Neuronal stem cell (in vitro differentiated cells): Measurements from ENCODE around the gene TLR1. TPM values are rescaled to one million over a fixed set of nuclear protein-coding genes. Genes with fewer than 3 reads are reported as not detected.
A peak's percentile ranks its signal among the peaks of the same experiment; 100 is the strongest.

Experiments
- DNase-seq: peaks from one replicate; pipeline ENCODE4 v3.0.0-alpha.2; 2013; ENCODE audit warnings: low spot score
- H2AFZ ChIP-seq: one replicate; pipeline ENCODE4 v1.6.1; 2013; ENCODE audit warnings: mild to moderate bottlenecking, low read length, inconsistent platforms
- H2AK5ac ChIP-seq: 2 replicates; pipeline ENCODE4 v1.6.1; 2013; ENCODE audit warnings: low read depth, mild to moderate bottlenecking, inconsistent platforms, low read length, moderate library complexity, mixed read lengths
- H2BK120ac ChIP-seq: 2 replicates; pipeline ENCODE4 v1.6.1; 2013; ENCODE audit warnings: low read depth, mild to moderate bottlenecking, inconsistent platforms, low read length, moderate library complexity, mixed read lengths
- H2BK12ac ChIP-seq: one replicate; pipeline ENCODE4 v1.6.1; 2013; ENCODE audit warnings: low read length, inconsistent platforms
- H2BK15ac ChIP-seq: 2 replicates; pipeline ENCODE4 v1.6.1; 2013; ENCODE audit warnings: mild to moderate bottlenecking, low read length, inconsistent platforms, mixed read lengths
- H2BK5ac ChIP-seq: one replicate; pipeline ENCODE4 v1.6.1; 2013; ENCODE audit warnings: inconsistent platforms, mild to moderate bottlenecking, low read length, moderate library complexity
- H3K14ac ChIP-seq: one replicate; pipeline ENCODE4 v1.6.1; 2013; ENCODE audit warnings: low read length, inconsistent platforms
- H3K18ac ChIP-seq: 2 replicates; pipeline ENCODE4 v1.6.1; 2013; ENCODE audit warnings: low read length, inconsistent platforms
- H3K23ac ChIP-seq: 2 replicates; pipeline ENCODE4 v1.6.1; 2013; ENCODE audit warnings: low read depth, mild to moderate bottlenecking, mixed read lengths, low read length, inconsistent platforms; ENCODE audit not compliant: poor library complexity
- H3K27ac ChIP-seq: replicated peaks from 3 replicates; pipeline ENCODE4 v1.5.1; 2013; ENCODE audit warnings: low read length, inconsistent platforms
- H3K27me3 ChIP-seq, 3 experiments: 2 replicates each; pipeline ENCODE4 v1.6.1; 2013; ENCODE audit warnings: low read length in 3 of 3, mild to moderate bottlenecking in 2 of 3, inconsistent platforms in 1 of 3, low read depth in 1 of 3, mixed read lengths in 1 of 3, moderate library complexity in 1 of 3; ENCODE audit not compliant: control insufficient read depth in 3 of 3, insufficient read depth in 3 of 3
- H3K36me3 ChIP-seq, 2 donors: replicated peaks in 1 of 2; 2 replicates each; pipeline ENCODE4 v1.6.1; 2013; ENCODE audit warnings: low read length in 2 of 2; ENCODE audit not compliant: control insufficient read depth in 2 of 2, insufficient read depth in 2 of 2
- H3K4ac ChIP-seq: 2 replicates; pipeline ENCODE4 v1.6.1; 2013; ENCODE audit warnings: inconsistent platforms, mild to moderate bottlenecking, low read length, moderate library complexity
- H3K4me1 ChIP-seq, 2 donors: 1 replicate in 1 of 2; 2 replicates in 1 of 2; pipeline ENCODE4 v1.6.1; 2013; ENCODE audit warnings: low read length in 2 of 2, low read depth in 1 of 2; ENCODE audit not compliant: control insufficient read depth in 2 of 2, insufficient read depth in 1 of 2
- H3K4me2 ChIP-seq: one replicate; pipeline ENCODE4 v1.6.1; 2013; ENCODE audit warnings: mild to moderate bottlenecking, low read length, inconsistent platforms; ENCODE audit not compliant: insufficient read depth, poor library complexity, severe bottlenecking
- H3K4me3 ChIP-seq, 2 donors: 2 replicates each; pipeline ENCODE4 v1.5.1; 2013; ENCODE audit warnings: low read length in 2 of 2, mild to moderate bottlenecking in 2 of 2, inconsistent platforms in 1 of 2, moderate library complexity in 1 of 2
- H3K79me1 ChIP-seq: one replicate; pipeline ENCODE4 v1.6.1; 2013; ENCODE audit warnings: low read depth, mild to moderate bottlenecking, inconsistent platforms, low read length, moderate library complexity
- H3K9ac ChIP-seq: one replicate; pipeline ENCODE4 v1.6.1; 2013; ENCODE audit warnings: mild to moderate bottlenecking, low read depth, low read length, inconsistent platforms; ENCODE audit not compliant: poor library complexity
- H3K9me3 ChIP-seq, 2 donors: replicated peaks in 1 of 2; 2 replicates each; pipeline versions ENCODE3 to v1.6.1; 2013; ENCODE audit warnings: low read length in 2 of 2, mild to moderate bottlenecking in 2 of 2, inconsistent platforms in 1 of 2, low read depth in 1 of 2, mixed read lengths in 1 of 2, moderate library complexity in 1 of 2; ENCODE audit not compliant: control insufficient read depth in 2 of 2, insufficient read depth in 1 of 2
- H4K8ac ChIP-seq: one replicate; pipeline ENCODE4 v1.6.1; 2013; ENCODE audit warnings: low read depth, mild to moderate bottlenecking, inconsistent platforms, low read length, moderate library complexity
- H4K91ac ChIP-seq: one replicate; pipeline ENCODE4 v1.6.1; 2013; ENCODE audit warnings: low read length, low read depth, mild to moderate bottlenecking, inconsistent platforms; ENCODE audit not compliant: poor library complexity
- WGBS, 2 donors: extraction: QIAGEN DNeasy Blood & Tissue Kit; methylation state at CpG; one replicate each; pipeline ENCODE4 v1.1.7; 2013; ENCODE audit warnings: missing lambda C conversion rate in 2 of 2, mixed read lengths in 1 of 2; ENCODE audit not compliant: insufficient read length in 2 of 2, insufficient replicate concordance in 1 of 2; ENCODE audit errors: extremely low coverage in 2 of 2; 5-methylcytosine and 5-hydroxymethylcytosine counted together
- polyA plus RNA-seq, 2 experiments: library from polyadenylated mRNA; stranded (reverse); fragments of 200-250 nt; gene quantifications; one replicate each; pipeline ENCODE4 v1.2.3, GENCODE V29; 2013

TLR1 gene
- not detected for polyA plus RNA-seq (2013, experiment 1 of 2)
- 0.04 TPM for polyA plus RNA-seq (2013, experiment 2 of 2)

DNA sequence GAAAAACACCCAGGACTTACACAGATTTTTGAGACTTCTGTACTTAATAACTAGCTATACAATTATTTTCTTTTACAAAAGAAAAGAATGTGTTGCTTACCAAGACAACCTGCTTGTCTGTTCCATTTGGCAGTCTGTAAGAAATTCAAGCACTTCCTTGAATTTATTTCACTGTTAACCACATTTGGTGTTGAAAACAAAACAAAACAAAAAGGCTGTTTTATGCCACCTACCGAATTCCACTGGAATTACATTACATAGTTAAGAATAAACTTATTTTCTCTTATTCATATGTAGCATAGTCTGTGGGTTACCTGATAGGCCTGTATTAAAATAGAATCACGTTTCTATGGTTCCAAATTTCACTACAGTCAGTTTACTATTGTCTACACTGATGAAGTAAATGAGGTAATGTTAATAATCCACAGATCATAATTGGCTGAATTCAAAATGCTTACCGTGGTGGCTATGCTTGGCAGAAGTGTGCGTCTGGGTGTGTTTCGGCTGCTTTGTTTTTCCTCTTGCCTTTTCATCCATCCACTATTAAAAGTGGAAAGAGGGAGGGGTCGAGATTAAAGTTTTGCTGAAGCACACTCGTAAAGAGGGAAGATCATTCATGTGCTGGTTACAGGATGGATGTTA is at the start of gene TLR1:
TSS of gene TLR1 (minus strand) at position 138 of the 642 bp plus-strand sequence. CDS start 5,960 bp downstream, outside the sequence.
- no peak within 1 kb of the TSS for H3K23ac ChIP-seq
- H3K27ac ChIP-seq = no peak within 1 kb of the TSS
- H2BK12ac ChIP-seq = no peak within 1 kb of the TSS
- peaks cover 0 to 2% (median 0%) of the 10 kb centered on the region in 3 experiments for H3K27me3 ChIP-seq
- H2BK15ac ChIP-seq = no peak within 1 kb of the TSS
- H3K4me3 ChIP-seq = no peak within 1 kb of the TSS
- no peak within 1 kb of the TSS for H3K4ac ChIP-seq
- peaks cover 7 to 8% of the 10 kb centered on the region in 2 donors for H3K9me3 ChIP-seq
- no peak within 1 kb of the TSS for H4K91ac ChIP-seq
- H3K9ac ChIP-seq = no peak within 1 kb of the TSS
- no peaks in the 10 kb centered on the region for H3K4me1 ChIP-seq
- no peak within 1 kb of the TSS for H3K4me2 ChIP-seq
- H3K14ac ChIP-seq = no peak within 1 kb of the TSS
- DNase-seq = no peak
- no CpG with 5 or more reads among the region's 7 CpGs for WGBS, 2 donors
- H3K79me1 ChIP-seq = no peaks in the 10 kb centered on the region
- no peak within 1 kb of the TSS for H4K8ac ChIP-seq
- no peaks in the 10 kb centered on the region for H3K36me3 ChIP-seq
- no peak within 1 kb of the TSS for H3K18ac ChIP-seq
- no peak within 1 kb of the TSS for H2BK5ac ChIP-seq
- H2AFZ ChIP-seq = peak within 1 kb of the TSS; percentile 51
- H2BK120ac ChIP-seq = no peak within 1 kb of the TSS
- H2AK5ac ChIP-seq = no peak within 1 kb of the TSS

- no peak overlapping the region for H2BK120ac ChIP-seq
- no peaks in the 10 kb centered on the region for H3K4me1 ChIP-seq
- no peak for DNase-seq
- H2AFZ ChIP-seq = no peak overlapping the region
- H3K36me3 ChIP-seq = no peaks in the 10 kb centered on the region
- no peak overlapping the region for H4K8ac ChIP-seq
- no peak overlapping the region for H3K4me3 ChIP-seq
- H3K14ac ChIP-seq = no peak overlapping the region
- no peak overlapping the region for H3K23ac ChIP-seq
- no peak overlapping the region for H3K27ac ChIP-seq
- H2BK5ac ChIP-seq = no peak overlapping the region
- no peak overlapping the region for H4K91ac ChIP-seq
- no peak overlapping the region for H3K4me2 ChIP-seq
- no peak overlapping the region for H2AK5ac ChIP-seq
- H3K79me1 ChIP-seq = no peaks in the 10 kb centered on the region
- no peak overlapping the region for H3K9ac ChIP-seq
- WGBS, 2 donors = no CpG with 5 or more reads among the region's 3 CpGs
- no peak overlapping the region for H3K18ac ChIP-seq
- no peaks in the 10 kb centered on the region for H3K9me3 ChIP-seq
- H2BK15ac ChIP-seq = no peak overlapping the region
- H3K4ac ChIP-seq = no peak overlapping the region
- H2BK12ac ChIP-seq = no peak overlapping the region
- peaks cover 0 to 4% (median 0%) of the 10 kb centered on the region in 3 experiments for H3K27me3 ChIP-seq
These were observed 41.4 kb upstream of the TLR1 start for GRCh38 chr4:38846015-38846414.

DNA sequence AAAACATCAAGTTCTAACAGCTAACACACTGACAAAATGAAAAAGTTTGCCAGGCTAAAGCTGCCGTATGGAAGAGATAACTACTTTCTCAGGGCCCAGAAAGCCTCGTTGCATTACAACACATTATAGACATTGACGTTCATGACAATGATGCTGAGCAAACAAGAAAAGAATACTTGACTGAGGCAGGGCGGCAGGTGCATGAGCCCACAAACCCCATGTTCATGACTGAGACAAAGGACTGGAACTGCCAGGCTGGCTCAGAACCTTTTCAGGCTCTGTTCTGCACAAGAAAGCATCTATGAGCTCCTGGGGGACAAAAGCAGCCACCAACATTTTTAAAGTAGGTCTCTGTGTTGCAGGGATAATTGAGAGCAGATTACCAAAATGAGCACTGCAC is 38.4 kb upstream of the TLR1 start:
- no peaks in the 10 kb centered on the region for H3K9me3 ChIP-seq

DNA sequence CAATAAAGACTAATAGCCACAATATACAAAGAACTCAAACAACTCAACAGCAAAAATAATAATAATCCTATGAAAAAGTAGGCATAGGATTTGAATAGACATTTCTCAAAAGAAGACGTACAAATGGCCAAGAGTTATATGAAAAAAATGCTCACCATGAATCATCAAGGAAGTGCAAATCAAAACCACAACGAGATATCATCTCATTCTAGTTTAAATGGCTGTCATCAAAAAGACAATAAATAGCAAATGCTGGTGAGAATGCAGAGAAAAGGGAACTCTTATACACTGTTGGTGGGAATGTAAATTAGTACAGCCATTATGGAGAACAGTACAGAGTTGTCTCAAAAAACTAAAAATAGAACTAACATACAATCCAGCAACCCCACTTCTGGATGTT is 33.3 kb upstream of the TLR1 start:
- Histone ChIP-seq H4K91ac (no peak overlapping the region), H3K4me1 (no peaks in the 10 kb centered on the region), H2BK15ac (no peak overlapping the region), H3K9me3 (no peaks in the 10 kb centered on the region), H2BK12ac (no peak overlapping the region), H2AK5ac (no peak overlapping the region), H3K4me2 (no peak overlapping the region), H4K8ac (no peak overlapping the region), H3K23ac (no peak overlapping the region), H3K4ac (no peak overlapping the region), H3K79me1 (no peaks in the 10 kb centered on the region), H3K14ac (no peak overlapping the region), H3K9ac (no peak overlapping the region), H2BK120ac (no peak overlapping the region), H3K18ac (no peak overlapping the region), H3K27me3 (peaks cover 0 to 4% (median 0%) of the 10 kb centered on the region in 3 experiments), H3K27ac (no peak overlapping the region), H3K36me3 (no peaks in the 10 kb centered on the region), H2AFZ (no peak overlapping the region), H3K4me3 (no peak overlapping the region), H2BK5ac (no peak overlapping the region)
- DNase-seq = no peak
- no CpG with 5 or more reads among the region's 2 CpGs for WGBS, 2 donors

More for the DNA sequence above, 38.4 kb upstream of the TLR1 start:
- Histone ChIP-seq H3K27ac (no peak overlapping the region), H3K14ac (no peak overlapping the region), H2BK120ac (no peak overlapping the region), H3K18ac (no peak overlapping the region), H2BK5ac (no peak overlapping the region), H2BK12ac (no peak overlapping the region), H3K79me1 (no peaks in the 10 kb centered on the region), H2AFZ (no peak overlapping the region), H3K23ac (no peak overlapping the region), H2BK15ac (no peak overlapping the region), H3K9ac (no peak overlapping the region), H3K4me3 (no peak overlapping the region), H2AK5ac (no peak overlapping the region), H3K36me3 (no peaks in the 10 kb centered on the region), H3K4ac (no peak overlapping the region), H3K27me3 (peaks cover 0 to 4% (median 0%) of the 10 kb centered on the region in 3 experiments), H4K91ac (no peak overlapping the region), H3K4me1 (no peaks in the 10 kb centered on the region), H4K8ac (no peak overlapping the region), H3K4me2 (no peak overlapping the region)
- DNase-seq = no peak
- WGBS, 2 donors = no CpG with 5 or more reads among the region's 4 CpGs
